ENCODE data around the gene DIAPH1.

- TF ChIP-seq, protein P1, sequence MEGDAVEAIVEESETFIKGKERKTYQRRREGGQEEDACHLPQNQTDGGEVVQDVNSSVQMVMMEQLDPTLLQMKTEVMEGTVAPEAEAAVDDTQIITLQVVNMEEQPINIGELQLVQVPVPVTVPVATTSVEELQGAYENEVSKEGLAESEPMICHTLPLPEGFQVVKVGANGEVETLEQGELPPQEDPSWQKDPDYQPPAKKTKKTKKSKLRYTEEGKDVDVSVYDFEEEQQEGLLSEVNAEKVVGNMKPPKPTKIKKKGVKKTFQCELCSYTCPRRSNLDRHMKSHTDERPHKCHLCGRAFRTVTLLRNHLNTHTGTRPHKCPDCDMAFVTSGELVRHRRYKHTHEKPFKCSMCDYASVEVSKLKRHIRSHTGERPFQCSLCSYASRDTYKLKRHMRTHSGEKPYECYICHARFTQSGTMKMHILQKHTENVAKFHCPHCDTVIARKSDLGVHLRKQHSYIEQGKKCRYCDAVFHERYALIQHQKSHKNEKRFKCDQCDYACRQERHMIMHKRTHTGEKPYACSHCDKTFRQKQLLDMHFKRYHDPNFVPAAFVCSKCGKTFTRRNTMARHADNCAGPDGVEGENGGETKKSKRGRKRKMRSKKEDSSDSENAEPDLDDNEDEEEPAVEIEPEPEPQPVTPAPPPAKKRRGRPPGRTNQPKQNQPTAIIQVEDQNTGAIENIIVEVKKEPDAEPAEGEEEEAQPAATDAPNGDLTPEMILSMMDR (IDR thresholded peaks at IDR 0.05) = no peak
- TF ChIP-seq ZFX (IDR thresholded peaks at IDR 0.05; ENCODE audit: borderline replicate concordance) = no peak
These were observed 44.7 kb upstream of the DIAPH1 start for GRCh38 chr5:141663506-141663905.

Data from 22Rv1 (cell line).